Progenitor cell of endocrine pancreas (in vitro differentiated cells): Measurements from ENCODE around the gene ARF5. TPM values are rescaled to one million over a fixed set of nuclear protein-coding genes. Genes with fewer than 3 reads are reported as not detected.
A peak's percentile ranks its signal among the peaks of the same experiment; 100 is the strongest.

Experiments used
- DNase-seq: peaks from one replicate; pipeline ENCODE4 v3.0.0; 2021; ENCODE audit warnings: low spot score; ENCODE audit not compliant: unreplicated experiment
- H3K27ac Mint-ChIP-seq: 2 replicates; pipeline ENCODE4 v1.8.0; 2021; ENCODE audit warnings: mild to moderate bottlenecking, moderate library complexity, mixed read lengths
- H3K27me3 Mint-ChIP-seq: 2 replicates; pipeline ENCODE4 v1.8.0; 2021; ENCODE audit warnings: mixed read lengths
- H3K36me3 Mint-ChIP-seq: 2 replicates; pipeline ENCODE4 v1.8.0; 2022; ENCODE audit warnings: mixed read lengths; ENCODE audit not compliant: insufficient read depth
- H3K4me1 Mint-ChIP-seq: 2 replicates; pipeline ENCODE4 v1.8.0; 2021; ENCODE audit warnings: low read depth, mixed read lengths
- H3K4me3 Mint-ChIP-seq: 2 replicates; pipeline ENCODE4 v1.8.0; 2021; ENCODE audit warnings: low read depth, mild to moderate bottlenecking, moderate library complexity, mixed read lengths
- H3K9me3 Mint-ChIP-seq: 2 replicates; pipeline ENCODE4 v1.8.0; 2021; ENCODE audit warnings: low read depth, mixed read lengths
- total RNA-seq: library from RNA; stranded (reverse); gene quantifications from 2 replicates; pipeline ENCODE4 v1.2.1, GENCODE V29; 2021
- TF ChIP-seq, protein P1 (sequence below): fragments of 200-600 bp; sonication (generic); IDR thresholded peaks from one replicate; pipeline ENCODE4 v1.5.0; 2021; ENCODE audit warnings: antibody characterized with exemption, mild to moderate bottlenecking; ENCODE audit not compliant: unreplicated experiment

ARF5 gene
- total RNA-seq, 1 donor from 2014 or later: 240 TPM

DNA sequence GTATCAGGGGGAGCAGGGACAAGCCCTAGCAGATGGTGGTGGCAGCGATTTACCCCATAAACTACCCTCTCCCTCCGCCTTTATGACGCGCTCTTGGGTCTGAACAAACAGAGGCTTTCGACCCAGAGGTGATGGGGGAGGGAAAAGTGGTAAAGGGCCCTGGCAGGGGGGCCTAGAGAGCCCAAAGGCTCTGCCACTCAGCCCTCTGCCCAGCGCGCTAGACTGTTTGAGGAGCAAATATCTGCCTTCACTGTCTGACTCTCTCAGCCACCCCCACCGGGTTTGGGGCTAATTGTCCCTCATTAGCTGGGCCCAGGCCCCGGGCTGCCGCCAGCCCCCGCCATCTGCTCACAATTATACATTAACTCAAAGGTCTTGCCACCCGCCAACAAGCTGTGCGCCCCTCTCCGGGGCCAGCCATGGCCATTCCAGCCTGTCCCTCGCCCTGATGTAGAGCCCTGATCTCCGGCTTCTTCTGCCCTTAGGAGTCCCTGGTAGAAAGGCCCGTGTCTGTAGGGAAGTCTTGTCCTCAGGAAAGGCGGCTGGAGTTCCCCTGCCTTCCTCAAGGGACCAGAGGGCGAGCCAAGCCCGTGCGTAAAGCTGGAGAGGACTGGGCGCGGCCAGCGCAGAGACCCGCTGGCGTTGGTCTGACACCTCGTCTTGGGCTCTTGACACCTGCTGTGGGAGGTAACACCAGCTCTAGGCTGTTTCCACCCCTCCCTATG, 31.6 kb downstream of the ARF5 start:
- peaks cover 3% of the 10 kb centered on the region for H3K9me3 Mint-ChIP-seq
- peaks cover 78% of the 10 kb centered on the region for H3K27me3 Mint-ChIP-seq
- H3K27ac Mint-ChIP-seq: peak overlapping the region; percentile 73
- H3K4me1 Mint-ChIP-seq: peaks cover 5% of the 10 kb centered on the region
- no peaks in the 10 kb centered on the region for H3K36me3 Mint-ChIP-seq
- TF ChIP-seq, protein P1, sequence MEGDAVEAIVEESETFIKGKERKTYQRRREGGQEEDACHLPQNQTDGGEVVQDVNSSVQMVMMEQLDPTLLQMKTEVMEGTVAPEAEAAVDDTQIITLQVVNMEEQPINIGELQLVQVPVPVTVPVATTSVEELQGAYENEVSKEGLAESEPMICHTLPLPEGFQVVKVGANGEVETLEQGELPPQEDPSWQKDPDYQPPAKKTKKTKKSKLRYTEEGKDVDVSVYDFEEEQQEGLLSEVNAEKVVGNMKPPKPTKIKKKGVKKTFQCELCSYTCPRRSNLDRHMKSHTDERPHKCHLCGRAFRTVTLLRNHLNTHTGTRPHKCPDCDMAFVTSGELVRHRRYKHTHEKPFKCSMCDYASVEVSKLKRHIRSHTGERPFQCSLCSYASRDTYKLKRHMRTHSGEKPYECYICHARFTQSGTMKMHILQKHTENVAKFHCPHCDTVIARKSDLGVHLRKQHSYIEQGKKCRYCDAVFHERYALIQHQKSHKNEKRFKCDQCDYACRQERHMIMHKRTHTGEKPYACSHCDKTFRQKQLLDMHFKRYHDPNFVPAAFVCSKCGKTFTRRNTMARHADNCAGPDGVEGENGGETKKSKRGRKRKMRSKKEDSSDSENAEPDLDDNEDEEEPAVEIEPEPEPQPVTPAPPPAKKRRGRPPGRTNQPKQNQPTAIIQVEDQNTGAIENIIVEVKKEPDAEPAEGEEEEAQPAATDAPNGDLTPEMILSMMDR: no peak
- peak overlapping the region; percentile 61 for H3K4me3 Mint-ChIP-seq
- no peak for DNase-seq

DNA sequence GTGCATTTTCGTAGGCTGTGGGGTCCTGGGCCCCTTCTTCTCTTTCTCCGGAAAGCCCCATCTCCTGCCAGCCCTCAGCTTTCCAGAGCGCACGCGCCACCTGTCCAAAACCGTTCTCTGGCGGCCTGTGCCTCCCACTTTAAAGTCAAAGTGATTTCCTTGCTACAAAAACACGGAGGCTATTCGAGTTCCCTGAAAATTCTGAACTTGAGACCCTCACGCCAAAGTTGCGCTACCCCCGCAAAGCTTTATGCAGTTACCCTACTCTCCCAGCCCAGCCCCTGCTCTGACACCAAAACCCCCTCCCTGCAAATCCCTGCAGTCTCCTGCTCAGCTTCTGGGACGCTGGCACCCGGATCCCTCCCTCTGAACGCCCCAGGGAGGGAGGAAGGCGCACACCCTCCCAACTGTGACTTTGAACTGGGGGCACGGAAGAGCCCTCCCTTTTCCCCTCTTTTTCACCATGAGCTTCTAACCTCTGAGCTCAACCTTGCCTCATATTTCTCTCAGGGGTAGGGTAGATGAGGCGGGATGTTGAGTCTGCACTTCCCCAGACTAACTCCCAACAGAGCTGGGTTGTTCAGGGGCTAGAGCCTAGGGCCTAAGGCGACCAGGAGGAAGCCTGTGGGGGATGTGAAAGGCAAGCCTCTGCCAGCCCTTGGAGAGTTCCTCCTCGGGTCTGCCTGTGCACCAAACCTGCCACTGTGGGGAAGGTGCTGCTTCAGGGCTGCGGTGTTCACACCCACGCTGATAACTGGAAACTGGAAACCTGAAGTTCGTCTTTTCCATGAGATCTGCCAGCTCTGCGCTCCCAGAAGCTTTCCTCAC, 32.4 kb downstream of the ARF5 start:
- Mint-ChIP-seq H3K4me3 (peak overlapping the region; percentile 61), H3K27ac (no peak overlapping the region), H3K36me3 (no peaks in the 10 kb centered on the region), H3K4me1 (peaks cover 5% of the 10 kb centered on the region), H3K27me3 (peaks cover 75% of the 10 kb centered on the region), H3K9me3 (peaks cover 3% of the 10 kb centered on the region)
- TF ChIP-seq, protein P1: no peak
- DNase-seq: no peak

DNA sequence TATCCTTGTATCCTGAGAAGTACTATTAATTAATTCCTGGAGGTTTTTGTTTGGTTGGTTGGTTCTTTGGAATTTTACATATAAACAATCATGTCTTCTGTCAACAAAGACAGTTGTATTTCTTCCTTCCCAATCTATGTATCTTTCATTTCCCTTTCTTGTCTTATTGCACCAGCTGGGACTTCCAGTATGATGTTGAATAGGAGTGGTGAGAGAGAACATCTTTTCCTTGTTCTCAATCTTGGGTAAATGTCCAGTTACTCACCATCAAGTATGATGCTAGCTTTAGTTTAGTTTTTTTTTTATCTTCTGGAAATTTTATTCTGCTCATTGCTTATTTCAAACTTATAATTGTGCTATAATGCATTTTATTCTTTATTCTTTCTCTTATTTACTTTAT, 37.1 kb downstream of the ARF5 start:
- H3K27me3 Mint-ChIP-seq: peaks cover 32% of the 10 kb centered on the region
- TF ChIP-seq, protein P1: no peak
- H3K27ac Mint-ChIP-seq: no peak overlapping the region
- DNase-seq: no peak
- H3K9me3 Mint-ChIP-seq: peaks cover 3% of the 10 kb centered on the region
- H3K4me1 Mint-ChIP-seq: peaks cover 3% of the 10 kb centered on the region
- no peaks in the 10 kb centered on the region for H3K36me3 Mint-ChIP-seq
- H3K4me3 Mint-ChIP-seq: no peak overlapping the region

DNA sequence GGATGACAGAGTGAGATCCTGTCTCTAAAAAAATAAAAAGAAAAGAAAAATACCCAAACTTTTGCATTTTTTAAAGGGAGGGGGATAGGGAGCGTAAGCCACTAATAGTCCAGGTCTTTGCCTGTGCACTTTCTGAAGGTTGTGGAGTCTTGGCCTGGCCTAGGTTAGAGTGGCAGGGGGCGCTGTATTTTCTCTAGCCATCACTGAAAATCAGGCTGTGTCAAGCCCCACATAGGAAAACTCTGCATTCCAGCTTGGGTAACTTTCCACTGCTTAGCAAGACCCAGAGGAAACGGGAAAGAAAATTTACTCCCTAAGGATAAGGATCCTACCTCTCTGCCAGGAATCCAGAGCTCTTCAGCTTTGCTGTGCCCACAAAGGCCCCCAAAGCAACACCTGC, 40.2 kb downstream of the ARF5 start:
- no peak overlapping the region for H3K27ac Mint-ChIP-seq
- peaks cover 3% of the 10 kb centered on the region for H3K9me3 Mint-ChIP-seq
- H3K4me1 Mint-ChIP-seq: peaks cover 2% of the 10 kb centered on the region
- TF ChIP-seq, protein P1: no peak
- H3K27me3 Mint-ChIP-seq: peaks cover 7% of the 10 kb centered on the region
- DNase-seq: no peak
- H3K36me3 Mint-ChIP-seq: no peaks in the 10 kb centered on the region
- H3K4me3 Mint-ChIP-seq: no peak overlapping the region

DNA sequence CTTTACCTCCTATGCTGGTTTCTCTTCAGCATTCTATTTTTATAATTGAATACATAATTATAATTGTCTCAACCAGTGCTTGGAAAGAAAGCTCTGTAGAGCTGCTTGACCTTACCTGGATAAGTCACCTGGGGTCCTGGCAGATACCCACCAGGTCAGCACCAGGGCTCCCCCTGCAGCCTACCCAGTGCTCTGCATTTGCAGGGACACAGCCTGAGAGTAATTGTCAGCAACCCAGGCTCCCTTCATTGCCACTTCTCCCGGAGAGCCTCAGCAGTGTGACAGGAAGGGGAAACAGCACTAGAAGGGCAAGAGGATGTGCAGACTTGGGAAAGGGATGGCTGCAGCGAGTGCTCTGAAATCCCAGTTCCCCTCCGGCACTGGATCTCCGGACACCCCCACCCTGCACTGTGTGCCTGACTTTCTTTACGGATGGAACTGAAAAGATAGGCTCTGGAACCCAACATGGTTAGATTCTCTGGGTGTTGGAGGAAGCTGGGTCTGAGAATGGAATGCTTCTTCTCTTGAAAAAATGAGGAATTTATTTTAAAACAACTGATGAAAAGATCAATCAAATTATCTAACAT, 41.1 kb downstream of the ARF5 start:
- DNase-seq: peak; percentile 51
- peaks cover 3% of the 10 kb centered on the region for H3K9me3 Mint-ChIP-seq
- TF ChIP-seq, protein P1: peak; percentile 72

More for the DNA sequence above, 41.1 kb downstream of the ARF5 start:
- Mint-ChIP-seq H3K4me1 (peaks cover 2% of the 10 kb centered on the region), H3K4me3 (no peak overlapping the region), H3K36me3 (no peaks in the 10 kb centered on the region), H3K27me3 (peaks cover 12% of the 10 kb centered on the region), H3K27ac (no peak overlapping the region)
